ENCODE results near the gene S100A14. TPM values are rescaled to one million over a fixed set of nuclear protein-coding genes. Genes with fewer than 3 reads are reported as not detected.
A peak's percentile ranks its signal among the peaks of the same experiment; 100 is the strongest.

S100A14 gene
- polyA plus RNA-seq, 2 of the 4 experiments (the other 2 are of a cell fraction): 0.21 TPM

DNA sequence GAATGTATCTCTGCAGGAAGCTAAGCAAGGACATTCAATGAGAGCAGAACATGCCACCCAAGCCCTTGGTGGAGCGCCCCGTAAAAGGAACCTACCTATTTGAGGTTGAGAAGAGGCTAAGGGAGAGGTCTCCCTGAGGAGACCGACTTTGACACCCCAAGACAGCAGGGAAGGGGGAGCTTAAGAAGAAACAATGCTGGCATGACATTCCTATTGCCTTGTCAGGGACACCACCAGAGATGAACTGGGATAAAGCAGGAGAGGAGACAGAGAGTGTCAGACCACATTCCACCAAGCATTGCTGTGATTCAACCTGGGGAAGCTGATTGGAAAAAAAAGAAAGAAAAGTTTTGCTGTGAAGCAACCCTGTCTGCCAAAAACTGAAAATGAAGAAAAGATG is 37.2 kb downstream of the S100A14 start (continued):
- TF ChIP-seq CBX8 (IDR thresholded peaks at IDR 0.05) (no peak), MAX (IDR thresholded peaks at IDR 0.05) (no peak), SMC3 (IDR thresholded peaks at IDR 0.05) (no peak), PBX3 (IDR thresholded peaks at IDR 0.05) (no peak), PHF8 (IDR thresholded peaks at IDR 0.05; ENCODE audit: borderline replicate concordance, low read depth) (no peak), POLR2AphosphoS2 (conservative IDR thresholded peaks at IDR 0.05; ENCODE audit: low read length) (no peak), ATOH8 (CRISPR knock-in tag; IDR thresholded peaks at IDR 0.05; ENCODE audit: low read depth) (no peak), CHD2 (IDR thresholded peaks at IDR 0.05; ENCODE audit: low read length, partially characterized antibody) (no peak)

DNA sequence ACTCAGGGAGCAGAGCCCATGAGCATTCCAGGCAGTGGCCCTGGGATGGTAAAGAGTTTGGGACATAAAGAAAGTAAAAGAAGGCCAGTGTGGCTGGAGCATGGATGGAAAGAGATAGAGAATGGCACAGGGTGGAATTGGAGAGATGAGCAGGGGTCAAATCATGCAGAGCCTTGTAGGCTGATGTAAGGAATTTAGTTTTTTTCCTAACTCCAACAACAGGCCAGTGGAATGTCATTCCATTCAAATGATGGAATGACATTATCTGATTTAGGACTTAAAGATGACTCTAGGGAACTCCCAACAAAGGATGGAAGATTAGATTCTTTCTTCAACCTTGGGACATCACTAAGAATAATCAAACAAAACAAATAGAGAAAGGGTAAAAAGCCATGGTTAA is 37.6 kb downstream of the S100A14 start:
- Histone ChIP-seq H3K4me3 (no peak overlapping the region), H3K4me2 (peak overlapping the region; percentile 48; the same call in 2 of the 3 replicates), H3K4me1 (peaks cover 21% of the 10 kb centered on the region), H3K27ac (peak overlapping the region in 1 of 2 experiments; percentile 69; a peak in 2 of 6 replicates), H3K9me3 (no peaks in the 10 kb centered on the region)
- CTCF ChIA-PET: interaction anchor here (1.0 to 4.3 kb wide), 5 partner anchors 10 to 224 kb away, joined by 3 to 29 read pairs (median 7); partner anchors contain the start of genes S100A1 and S100A13
- ATAC-seq (peak; percentile 34 to 71; a peak in 4 of 6 replicates), FAIRE-seq (peak; percentile 43), DNase-seq (ENCODE audit: low read depth in 1 of 2, low spot score in 1 of 2) (no peak)
- TF ChIP-seq BCL3 (IDR thresholded peaks at IDR 0.05): no peak
- no peak for TF ChIP-seq MYC (IDR thresholded peaks at IDR 0.05; ENCODE audit: borderline replicate concordance, low read length)
- TF ChIP-seq, protein P1, sequence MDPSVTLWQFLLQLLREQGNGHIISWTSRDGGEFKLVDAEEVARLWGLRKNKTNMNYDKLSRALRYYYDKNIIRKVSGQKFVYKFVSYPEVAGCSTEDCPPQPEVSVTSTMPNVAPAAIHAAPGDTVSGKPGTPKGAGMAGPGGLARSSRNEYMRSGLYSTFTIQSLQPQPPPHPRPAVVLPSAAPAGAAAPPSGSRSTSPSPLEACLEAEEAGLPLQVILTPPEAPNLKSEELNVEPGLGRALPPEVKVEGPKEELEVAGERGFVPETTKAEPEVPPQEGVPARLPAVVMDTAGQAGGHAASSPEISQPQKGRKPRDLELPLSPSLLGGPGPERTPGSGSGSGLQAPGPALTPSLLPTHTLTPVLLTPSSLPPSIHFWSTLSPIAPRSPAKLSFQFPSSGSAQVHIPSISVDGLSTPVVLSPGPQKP (IDR thresholded peaks at IDR 0.05; ENCODE audit: low read depth, low read length): no peak
- TF ChIP-seq, protein P2, sequence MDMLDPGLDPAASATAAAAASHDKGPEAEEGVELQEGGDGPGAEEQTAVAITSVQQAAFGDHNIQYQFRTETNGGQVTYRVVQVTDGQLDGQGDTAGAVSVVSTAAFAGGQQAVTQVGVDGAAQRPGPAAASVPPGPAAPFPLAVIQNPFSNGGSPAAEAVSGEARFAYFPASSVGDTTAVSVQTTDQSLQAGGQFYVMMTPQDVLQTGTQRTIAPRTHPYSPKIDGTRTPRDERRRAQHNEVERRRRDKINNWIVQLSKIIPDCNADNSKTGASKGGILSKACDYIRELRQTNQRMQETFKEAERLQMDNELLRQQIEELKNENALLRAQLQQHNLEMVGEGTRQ (IDR thresholded peaks at IDR 0.05): no peak
- no peak for TF ChIP-seq HOXA7 (CRISPR knock-in tag; IDR thresholded peaks at IDR 0.05)
- TF ChIP-seq, protein P3, sequence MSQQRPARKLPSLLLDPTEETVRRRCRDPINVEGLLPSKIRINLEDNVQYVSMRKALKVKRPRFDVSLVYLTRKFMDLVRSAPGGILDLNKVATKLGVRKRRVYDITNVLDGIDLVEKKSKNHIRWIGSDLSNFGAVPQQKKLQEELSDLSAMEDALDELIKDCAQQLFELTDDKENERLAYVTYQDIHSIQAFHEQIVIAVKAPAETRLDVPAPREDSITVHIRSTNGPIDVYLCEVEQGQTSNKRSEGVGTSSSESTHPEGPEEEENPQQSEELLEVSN (IDR thresholded peaks at IDR 0.05; ENCODE audit: borderline replicate concordance, low read depth): no peak
- TF ChIP-seq CHD2 (IDR thresholded peaks at IDR 0.05; ENCODE audit: low read length, partially characterized antibody): no peak
- TF ChIP-seq, protein P4, sequence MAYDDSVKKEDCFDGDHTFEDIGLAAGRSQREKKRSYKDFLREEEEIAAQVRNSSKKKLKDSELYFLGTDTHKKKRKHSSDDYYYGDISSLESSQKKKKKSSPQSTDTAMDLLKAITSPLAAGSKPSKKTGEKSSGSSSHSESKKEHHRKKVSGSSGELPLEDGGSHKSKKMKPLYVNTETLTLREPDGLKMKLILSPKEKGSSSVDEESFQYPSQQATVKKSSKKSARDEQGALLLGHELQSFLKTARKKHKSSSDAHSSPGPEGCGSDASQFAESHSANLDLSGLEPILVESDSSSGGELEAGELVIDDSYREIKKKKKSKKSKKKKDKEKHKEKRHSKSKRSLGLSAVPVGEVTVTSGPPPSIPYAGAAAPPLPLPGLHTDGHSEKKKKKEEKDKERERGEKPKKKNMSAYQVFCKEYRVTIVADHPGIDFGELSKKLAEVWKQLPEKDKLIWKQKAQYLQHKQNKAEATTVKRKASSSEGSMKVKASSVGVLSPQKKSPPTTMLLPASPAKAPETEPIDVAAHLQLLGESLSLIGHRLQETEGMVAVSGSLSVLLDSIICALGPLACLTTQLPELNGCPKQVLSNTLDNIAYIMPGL (CRISPR knock-in tag; IDR thresholded peaks at IDR 0.05; ENCODE audit: borderline replicate concordance): no peak
- TF ChIP-seq HOXB13 (CRISPR knock-in tag; IDR thresholded peaks at IDR 0.05; ENCODE audit: low read depth): no peak
- no peak for TF ChIP-seq JUN (IDR thresholded peaks at IDR 0.05)
- TF ChIP-seq HOXB5 (CRISPR knock-in tag; IDR thresholded peaks at IDR 0.05): no peak
- no peak for TF ChIP-seq EHF (CRISPR knock-in tag; IDR thresholded peaks at IDR 0.05)
- TF ChIP-seq HDAC2 (IDR thresholded peaks at IDR 0.05): no peak
- no peak for TF ChIP-seq TP53 (CRISPR knock-in tag; IDR thresholded peaks at IDR 0.05)
- TF ChIP-seq EP300 (IDR thresholded peaks at IDR 0.05): no peak
- POLR2A ChIA-PET: interaction anchor here (1.3 kb wide), 1 partner anchor 55 kb away, joined by 5 read pairs; the partner anchor contains the start of gene CHTOP

Data from A549 (cell line).